ENCODE measurements around the gene RPUSD1. TPM values are rescaled to one million over a fixed set of nuclear protein-coding genes. Genes with fewer than 3 reads are reported as not detected.

Gene RPUSD1
- total and polyA plus RNA-seq, 2 of the 13 experiments (the other 11 are each of a cell fraction or from before 2014, with no cell fraction given), result 13.1 to 26.2 TPM

- H3K27me3 ChIP-seq (ENCODE audit: control insufficient read depth in 1 of 2, insufficient read depth in 2 of 2, low read length in 2 of 2), result peaks cover 25 to 78% of the 10 kb centered on the region in 2 experiments
- no peaks in the 10 kb centered on the region for H3K4me1 ChIP-seq (ENCODE audit: insufficient read depth, low read length)
- H4K20me1 ChIP-seq (ENCODE audit: insufficient read depth, low read length), result no peaks in the 10 kb centered on the region
- ChIA-PET CTCF (ENCODE audit: low intra/inter-chr PET ratio, low total read pairs) (no interaction called here), POLR2A (no interaction called here)
- no TSS peak for BruUV-seq (replicated peaks)
- H3K4me3 ChIP-seq (replicated peaks in 1 of 3; ENCODE audit: insufficient read depth in 1 of 3, low read depth in 2 of 3, low read length in 3 of 3), result no peak overlapping the region
- no peak overlapping the region for H3K4me2 ChIP-seq (ENCODE audit: low read depth, low read length)
- no peaks in the 10 kb centered on the region for H3K36me3 ChIP-seq (replicated peaks in 1 of 2; ENCODE audit: control insufficient read depth in 1 of 2, insufficient read depth in 2 of 2, low read length in 2 of 2)
- no peak overlapping the region for H2AFZ ChIP-seq (ENCODE audit: low read length)
- intact Hi-C loops (cut with micrococcal nuclease; ENCODE audit: unreplicated experiment) (no loop called here), in situ Hi-C loops (cut with HindIII; ENCODE audit: extremely low pct_ligation_motif_present, low pct_unique_long_range_greater_than_20kb) (loop anchor here (10.0 kb wide), 1 partner anchor 64 kb away; no protein-coding TSS in a partner anchor)
- no peak overlapping the region for H3K27ac ChIP-seq (ENCODE audit: extremely low read length, insufficient read depth, low read length)
- DNase-seq (ENCODE audit: low spot score) (no peak), FAIRE-seq (no peak), ATAC-seq (peak; percentile 39; the same call in 2 of the 3 replicates)
- H3K79me2 ChIP-seq (ENCODE audit: insufficient read depth, low read length), result no peaks in the 10 kb centered on the region
- peaks cover 6% of the 10 kb centered on the region for H3K9me3 ChIP-seq (ENCODE audit: low read length)
- WGBS (ENCODE audit: low lambda C conversion rate), result 39% methylated on average over 16 of the region's 24 CpGs
- TF ChIP-seq FLYWCH1 (CRISPR knock-in tag; IDR thresholded peaks at IDR 0.05), result no peak
- TF ChIP-seq SP4 (CRISPR knock-in tag; IDR thresholded peaks at IDR 0.05), result no peak
- TF ChIP-seq PRDM10 (CRISPR knock-in tag; IDR thresholded peaks at IDR 0.05; ENCODE audit: low read depth), result no peak
- H3K9ac ChIP-seq (ENCODE audit: insufficient read depth, low read depth, low read length), result no peak overlapping the region
These were observed 42.8 kb upstream of the RPUSD1 start for GRCh38 chr16:830871-831570.
